Ishikawa (cell line): ENCODE measurements around the gene MLC1.
A peak's percentile ranks its signal among the peaks of the same experiment; 100 is the strongest.

Experiments used
- CEBPB ChIP-seq: IDR thresholded peaks from 2 replicates; pipeline ENCODE4 v1.6.1; 2012
- CREB1 ChIP-seq: IDR thresholded peaks from 2 replicates; pipeline ENCODE4 v1.6.1; 2012; ENCODE audit warnings: low read depth
- EGR1 ChIP-seq: IDR thresholded peaks from 2 replicates; pipeline ENCODE4 v1.6.1; 2012
- EP300 ChIP-seq: IDR thresholded peaks from 2 replicates; pipeline ENCODE4 v1.6.1; 2012; ENCODE audit warnings: borderline replicate concordance
- FOXM1 ChIP-seq: IDR thresholded peaks from 2 replicates; pipeline ENCODE4 v1.6.1; 2012; ENCODE audit warnings: low read depth, borderline replicate concordance
- MAX ChIP-seq: IDR thresholded peaks from 2 replicates; pipeline ENCODE4 v1.6.1; 2012
- NFIC ChIP-seq: IDR thresholded peaks from 2 replicates; pipeline ENCODE4 v1.6.1; 2012
- RAD21 ChIP-seq: IDR thresholded peaks from 2 replicates; pipeline ENCODE4 v1.6.1; 2012; ENCODE audit warnings: low read depth
- REST ChIP-seq: IDR thresholded peaks from 2 replicates; pipeline ENCODE4 v1.6.1; 2012; ENCODE audit warnings: low read depth, mild to moderate bottlenecking
- TAF1 ChIP-seq: IDR thresholded peaks from 2 replicates; pipeline ENCODE4 v1.6.1; 2012; ENCODE audit warnings: low read depth, mild to moderate bottlenecking
- TCF12 ChIP-seq: IDR thresholded peaks from 2 replicates; pipeline ENCODE4 v1.6.1; 2012; ENCODE audit warnings: low read depth
- TEAD4 ChIP-seq: IDR thresholded peaks from 2 replicates; pipeline ENCODE4 v1.6.1; 2012
- USF1 ChIP-seq: IDR thresholded peaks from 2 replicates; pipeline ENCODE4 v1.6.1; 2012
- YY1 ChIP-seq: IDR thresholded peaks from 2 replicates; pipeline ENCODE4 v1.6.1; 2012; ENCODE audit warnings: low read depth
- ZBTB7A ChIP-seq: IDR thresholded peaks from 2 replicates; pipeline ENCODE4 v1.6.1; 2012; ENCODE audit warnings: low read depth

MLC1 gene

GRCh38 chr22:50102946-50103345 lies 17.7 kb upstream of the MLC1 start:
- TF ChIP-seq TEAD4: no peak
- 0 out of 2 replicates have a peak, but pooled peaks have one; percentile 33 for TF ChIP-seq MAX
- no peak for TF ChIP-seq EGR1
- no peak for TF ChIP-seq TAF1
- peak; percentile 55; the same call in 1 of the 2 replicates for TF ChIP-seq USF1
- no peak for TF ChIP-seq NFIC
- TF ChIP-seq FOXM1: no peak
- peak; percentile 8; the same call in 1 of the 2 replicates for TF ChIP-seq RAD21

GRCh38 chr22:50101870-50102565 lies 16.8 kb upstream of the MLC1 start:
- TF ChIP-seq TCF12 (no peak), NFIC (no peak), ZBTB7A (no peak), TEAD4 (no peak), FOXM1 (no peak), EP300 (no peak)

- TF ChIP-seq RAD21 (no peak), YY1 (no peak), REST (no peak), ZBTB7A (no peak), CREB1 (no peak), FOXM1 (no peak), TAF1 (no peak), TEAD4 (no peak), TCF12 (no peak), MAX (no peak), USF1 (no peak), NFIC (no peak), EGR1 (no peak)
These were observed 12.8 kb upstream of the MLC1 start for GRCh38 chr22:50098052-50098451.

GRCh38 chr22:50092342-50092741 lies 7.1 kb upstream of the MLC1 start:
- TF ChIP-seq ZBTB7A (no peak), YY1 (no peak), EP300 (no peak), MAX (no peak), TEAD4 (no peak), USF1 (no peak), RAD21 (no peak), CEBPB (no peak), TCF12 (no peak), NFIC (no peak), EGR1 (no peak), TAF1 (no peak), CREB1 (no peak), FOXM1 (no peak), REST (no peak)

- TF ChIP-seq REST (no peak), NFIC (no peak), TEAD4 (no peak), MAX (no peak), EGR1 (no peak), YY1 (no peak), TAF1 (no peak), RAD21 (no peak), FOXM1 (no peak), TCF12 (no peak), CEBPB (no peak)
These were observed 6.0 kb upstream of the MLC1 start for GRCh38 chr22:50091092-50091768.
